HL-60/S4 treated with retinoic acid at 250 ng/mL for 4 days and 3 days (cell line): ENCODE measurements around the gene SIRPB2.

Experiments
- in situ Hi-C: fragments of 300-500 bp; cut with MboI; formaldehyde crosslinking; loops from 2 replicates; pipeline ENCODE4 v1.7.0; 2022; ENCODE audit warnings: low sequenced_read_pairs

Gene SIRPB2

GRCh38 chr20:1473246-1474220, 17.7 kb downstream of the SIRPB2 start:
- in situ Hi-C loops, result no loop called here

DNA sequence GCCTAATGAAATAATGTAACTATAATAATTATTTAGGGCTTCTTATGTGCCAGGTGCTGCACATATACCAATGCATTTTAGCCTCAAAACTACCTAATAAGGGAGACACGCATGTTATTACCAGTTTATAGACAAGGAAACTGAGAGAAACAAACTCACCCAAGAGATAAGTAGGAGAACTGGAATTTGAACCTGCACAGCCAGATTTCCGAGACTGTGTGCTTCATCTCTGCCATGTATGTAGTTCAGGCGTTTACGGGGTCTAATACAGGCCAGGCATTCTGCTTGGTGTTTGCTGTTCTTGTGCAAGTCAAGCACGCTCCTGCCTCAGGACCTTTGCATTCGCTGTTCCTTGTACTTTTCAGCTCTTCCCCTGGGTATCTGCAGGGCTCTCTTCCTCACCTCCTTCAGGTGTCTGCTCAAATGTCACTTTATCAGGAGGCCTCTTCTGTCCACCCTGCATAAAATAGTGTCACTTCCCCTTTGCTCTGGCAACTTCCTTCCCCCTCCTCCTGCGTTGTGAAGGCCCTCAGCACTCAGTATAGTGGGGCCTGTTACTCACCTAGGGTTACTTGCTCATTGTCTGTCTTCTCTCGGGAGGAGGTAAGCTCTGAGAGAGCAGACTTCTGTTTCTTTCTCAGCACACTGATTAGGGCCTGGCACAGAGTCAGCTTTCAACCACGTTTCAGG, 18.5 kb downstream of the SIRPB2 start:
- in situ Hi-C loops, result no loop called here

DNA sequence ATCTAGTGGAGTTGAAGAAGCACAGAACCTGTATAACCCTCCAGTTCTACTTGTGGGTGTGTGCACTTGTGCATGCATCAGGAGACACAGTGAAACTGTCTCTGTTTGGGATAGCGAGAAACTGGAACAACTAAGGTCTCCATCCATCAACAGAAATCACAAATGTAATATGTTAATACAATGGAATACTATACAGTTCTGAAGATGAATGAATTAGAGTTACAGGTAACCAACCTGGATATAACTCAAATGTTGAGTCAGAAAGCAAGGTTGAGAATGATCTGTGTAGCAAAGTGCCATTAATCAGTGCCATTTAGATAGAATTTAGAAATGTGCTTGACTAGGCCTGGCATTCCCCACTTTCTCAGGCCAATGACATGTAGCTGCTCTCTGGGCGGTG, 20.0 kb downstream of the SIRPB2 start:
- in situ Hi-C loops, result no loop called here

- in situ Hi-C loops, result no loop called here
Observed at GRCh38 chr20:1469925-1470571, 21.2 kb downstream of the SIRPB2 start.

DNA sequence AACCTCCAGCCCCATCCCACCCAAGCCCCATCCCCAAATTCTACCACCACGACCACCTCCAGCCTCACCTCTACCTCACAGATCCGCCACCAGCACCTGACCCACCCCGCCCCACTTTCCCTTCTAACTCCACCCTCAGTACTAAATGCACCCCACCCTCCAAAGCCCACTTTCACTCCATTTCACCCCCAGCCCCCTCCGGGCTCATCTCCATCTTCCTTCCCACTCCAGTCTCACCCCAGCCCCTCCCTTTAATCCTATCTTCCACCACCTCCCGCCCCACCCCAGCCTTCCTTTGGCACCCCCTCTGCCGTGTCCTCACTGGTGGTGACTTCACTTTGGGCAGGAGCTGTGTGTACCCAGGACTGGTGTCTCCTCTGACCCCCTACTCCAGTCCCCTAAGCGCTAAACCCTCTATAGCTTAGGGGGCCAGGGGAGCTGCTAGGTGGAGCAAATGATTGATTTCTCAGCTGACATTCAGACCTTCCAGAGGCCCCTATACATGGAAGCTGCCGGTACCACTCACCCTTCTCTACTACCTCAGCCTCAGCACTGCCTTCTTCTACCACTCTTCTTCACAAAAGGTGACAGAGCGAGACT, 21.8 kb downstream of the SIRPB2 start:
- in situ Hi-C loops, result no loop called here

DNA sequence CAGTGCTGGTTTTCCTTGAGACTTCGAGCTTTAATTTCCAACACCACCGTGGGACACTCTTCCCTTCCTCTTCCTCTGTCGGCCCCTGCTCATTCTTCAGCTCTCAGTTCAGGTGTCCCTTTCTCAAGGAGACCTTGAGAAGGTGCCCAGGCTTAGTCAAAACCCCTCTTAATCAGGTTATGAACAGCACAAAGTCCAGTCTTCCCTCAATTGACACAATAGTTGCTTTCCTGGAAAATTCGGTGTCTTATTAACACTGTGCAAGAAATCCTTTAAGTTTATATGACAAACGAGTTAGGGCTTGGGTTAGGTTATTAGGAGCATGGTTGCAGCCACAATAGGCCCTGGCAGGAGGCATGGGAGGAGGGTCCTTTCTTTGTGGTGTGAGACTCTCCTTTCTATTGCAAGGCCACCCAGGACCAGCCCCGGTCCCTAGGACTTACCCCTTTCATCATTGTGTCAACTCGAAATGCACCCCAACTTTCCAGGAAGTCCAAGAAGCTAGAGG, 23.0 kb downstream of the SIRPB2 start:
- in situ Hi-C loops, result no loop called here

- in situ Hi-C loops, result no loop called here
Observed at GRCh38 chr20:1467355-1468116, 23.7 kb downstream of the SIRPB2 start.

GRCh38 chr20:1467082-1467354, 24.2 kb downstream of the SIRPB2 start:
- in situ Hi-C loops, result no loop called here

GRCh38 chr20:1466211-1467081, 24.8 kb downstream of the SIRPB2 start, which contains the start of gene NSFL1C:
NSFL1C (minus strand) TSS chr20:1466849; CDS start chr20:1466824, 25 bp downstream.
- in situ Hi-C loops, result no loop called here

GRCh38 chr20:1465470-1466210, 25.6 kb downstream of the SIRPB2 start:
- in situ Hi-C loops, result no loop called here

DNA sequence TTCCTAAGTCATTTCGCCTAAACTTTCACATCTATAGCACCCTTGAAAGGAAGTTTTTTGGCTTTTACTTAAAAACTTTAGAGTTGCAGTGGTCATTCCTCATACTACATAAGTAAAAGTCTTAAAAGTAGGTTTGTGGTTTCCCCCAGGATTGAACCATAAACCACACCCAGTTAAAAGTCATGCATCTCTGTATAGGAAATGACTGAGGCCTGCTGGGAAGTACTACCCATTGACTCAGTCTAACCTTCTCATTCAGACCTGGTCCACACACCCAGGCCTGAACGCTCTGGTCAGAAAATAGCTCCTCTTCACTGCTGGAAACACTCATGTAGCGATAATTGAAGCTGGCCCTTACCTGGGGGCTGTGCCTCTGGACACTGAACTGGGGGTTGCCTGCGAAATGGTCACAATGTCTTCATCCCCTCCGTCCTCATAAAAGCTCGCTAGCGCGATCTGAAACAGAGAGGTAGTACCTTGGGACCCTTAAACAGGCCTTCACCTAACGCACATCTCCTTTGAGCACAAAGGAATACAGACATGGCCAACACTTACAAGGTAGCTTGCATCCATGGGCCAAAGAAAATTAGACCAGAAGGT, 27.1 kb downstream of the SIRPB2 start:
- in situ Hi-C loops, result no loop called here

GRCh38 chr20:1462834-1463233, 28.4 kb downstream of the SIRPB2 start:
- in situ Hi-C loops, result no loop called here

- in situ Hi-C loops, result no loop called here
Observed at GRCh38 chr20:1462001-1462400, 29.2 kb downstream of the SIRPB2 start.

GRCh38 chr20:1460275-1460674, 30.9 kb downstream of the SIRPB2 start:
- in situ Hi-C loops, result no loop called here

DNA sequence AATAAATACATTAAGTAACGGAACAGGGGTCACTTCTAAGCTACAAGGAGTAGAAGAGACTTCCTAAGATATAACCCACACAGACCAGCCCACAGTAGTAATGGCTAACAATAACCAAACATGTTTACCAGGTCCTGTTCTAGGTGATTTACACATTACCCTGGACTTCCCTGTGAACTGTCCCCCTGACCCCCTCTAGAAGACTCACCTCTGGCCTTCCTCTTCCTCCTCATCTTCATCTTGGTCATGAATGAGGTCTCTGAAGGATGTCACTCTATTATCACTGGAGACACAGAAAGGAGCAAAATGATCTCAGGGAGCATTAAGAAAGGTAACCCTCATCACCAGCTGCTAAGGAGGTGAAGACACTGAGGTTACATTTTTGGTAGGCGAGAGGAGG, 33.2 kb downstream of the SIRPB2 start:
- in situ Hi-C loops, result no loop called here

GRCh38 chr20:1456300-1456699, 34.9 kb downstream of the SIRPB2 start:
- in situ Hi-C loops, result no loop called here

DNA sequence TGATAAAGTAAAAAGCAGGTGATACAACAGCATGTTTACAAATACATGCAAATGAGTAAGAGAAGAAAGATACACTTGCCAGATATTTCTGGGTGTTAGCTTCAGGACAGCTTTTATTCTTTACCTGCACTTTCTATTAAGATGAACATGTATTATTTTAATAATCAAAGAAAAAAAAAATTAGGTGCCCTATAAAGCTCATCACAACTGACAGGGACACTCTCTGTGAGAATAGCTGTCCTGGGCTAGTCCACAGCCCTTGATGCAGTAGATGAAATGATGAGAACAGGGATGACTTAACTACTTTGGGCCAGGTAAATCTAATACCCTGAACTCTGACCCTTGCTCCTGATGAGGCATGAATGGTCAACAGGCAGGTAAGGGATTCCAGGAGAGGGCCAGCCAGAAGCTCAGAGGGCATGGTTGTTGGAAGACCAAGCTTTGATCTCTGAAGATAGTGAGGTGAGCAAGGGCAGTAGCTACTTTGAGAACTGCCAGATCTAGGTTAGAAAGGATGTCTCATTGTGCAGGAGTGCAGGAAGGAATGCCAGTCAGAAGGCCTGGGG, 40.2 kb downstream of the SIRPB2 start:
- in situ Hi-C loops, result no loop called here

DNA sequence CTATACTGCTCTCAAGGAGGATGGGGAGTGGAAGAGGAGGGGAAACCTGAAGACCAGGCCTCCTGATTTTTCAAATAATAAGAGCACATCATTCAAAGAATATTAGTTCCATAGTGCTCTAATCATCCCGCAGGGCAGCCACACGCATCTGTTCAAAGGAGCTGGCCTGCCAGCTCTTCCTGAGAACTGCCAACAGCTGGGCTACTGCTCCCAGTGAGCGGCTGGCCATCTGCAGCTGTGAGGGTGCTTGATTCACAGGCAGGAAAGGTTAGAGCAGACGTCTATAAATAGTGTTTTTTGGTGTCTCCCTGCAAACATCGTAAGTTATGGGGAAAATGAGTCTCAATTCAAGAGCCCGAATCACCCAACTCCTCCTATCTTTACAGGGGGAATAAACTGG, 41.9 kb downstream of the SIRPB2 start:
- in situ Hi-C loops, result no loop called here
